Muscle of leg (tissue), 11 donors: ENCODE measurements around the gene SLC35E3. TPM values are rescaled to one million over a fixed set of nuclear protein-coding genes. Genes with fewer than 3 reads are reported as not detected.
"Not testable (repeated sequence)": the region's sequence is repeated elsewhere in the genome, so short reads cannot be mapped to it uniquely, and the experiment has no call there.

ENCODE experiments used
- DNase-seq: peaks from one replicate; pipeline ENCODE4 v3.0.0; 2013
- H3K27ac ChIP-seq: one replicate; pipeline ENCODE4 v1.5.1; 2013; ENCODE audit warnings: mild to moderate bottlenecking, low read length, control low read depth
- H3K27me3 ChIP-seq: one replicate; pipeline ENCODE4 v1.6.1; 2013; ENCODE audit warnings: low read length; ENCODE audit not compliant: control insufficient read depth, insufficient read depth
- H3K36me3 ChIP-seq: one replicate; pipeline ENCODE4 v1.6.1; 2013; ENCODE audit warnings: low read length; ENCODE audit not compliant: control insufficient read depth, insufficient read depth
- H3K4me1 ChIP-seq: one replicate; pipeline ENCODE4 v1.6.1; 2013; ENCODE audit warnings: low read length; ENCODE audit not compliant: control insufficient read depth, insufficient read depth
- H3K4me3 ChIP-seq: one replicate; pipeline ENCODE4 v1.5.1; 2013; ENCODE audit warnings: low read length, control low read depth
- H3K9me3 ChIP-seq: replicated peaks from 2 replicates; pipeline ENCODE4 v1.6.1; 2013; ENCODE audit warnings: low read depth, low read length; ENCODE audit not compliant: control insufficient read depth
- WGBS: methylation state at CpG from one replicate; pipeline ENCODE4 v1.1.5; 2013; ENCODE audit warnings: missing lambda C conversion rate; ENCODE audit not compliant: insufficient coverage; 5-methylcytosine and 5-hydroxymethylcytosine counted together
- polyA plus RNA-seq, 8 donors: library from polyadenylated mRNA; unstranded; fragments of 120-200 nt; gene quantifications; one replicate each; pipeline versions ENCODE4 v1.2.1 to v1.2.3, GENCODE V29; 2013; ENCODE audit warnings: inconsistent platforms in 1 of 8, low replicate concordance in 1 of 8; ENCODE audit not compliant: insufficient read length in 8 of 8, insufficient read depth in 1 of 8
- total RNA-seq: library from RNA; stranded (reverse); fragments of 120-200 nt; gene quantifications from one replicate; pipeline ENCODE4 v1.2.4, GENCODE V29; 2013

Gene SLC35E3
- total and polyA plus RNA-seq, 9 donors, result 11.0 to 24.8 (median 16.6) TPM

DNA sequence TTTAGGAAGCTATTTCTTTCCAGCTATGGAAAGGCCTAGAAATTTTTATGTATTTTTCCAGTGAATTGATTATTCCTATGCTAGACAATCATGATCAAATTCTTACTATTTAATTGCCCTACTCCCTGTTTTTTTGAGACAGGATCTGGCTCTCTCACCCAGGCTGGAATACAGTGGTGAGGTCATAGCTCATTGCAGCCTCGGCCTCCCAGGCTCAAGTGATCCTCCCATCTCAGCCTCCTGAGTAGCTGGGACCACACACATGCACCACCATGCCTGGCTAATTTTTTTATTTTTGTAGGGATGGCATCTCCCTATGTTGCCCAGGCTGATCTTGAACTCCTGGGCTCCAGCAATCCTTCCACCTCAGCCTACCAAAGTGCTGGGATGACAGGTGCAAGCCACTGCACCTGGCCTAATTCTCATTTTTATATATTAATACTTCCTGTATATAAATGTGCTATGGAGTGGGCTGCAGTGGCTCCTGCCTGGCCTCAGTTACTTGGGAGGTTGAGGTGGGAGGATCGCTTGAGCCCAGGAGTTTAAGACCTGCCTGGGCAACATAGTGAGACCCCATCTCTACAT lies 46.0 kb downstream of the SLC35E3 start:
- no CpG with 5 or more reads among the region's 2 CpGs for WGBS
- Histone ChIP-seq H3K27me3 (no peaks in the 10 kb centered on the region), H3K4me3 (no peak overlapping the region), H3K27ac (no peak overlapping the region), H3K9me3 (no peaks in the 10 kb centered on the region), H3K4me1 (no peaks in the 10 kb centered on the region), H3K36me3 (no peaks in the 10 kb centered on the region)
- no peak for DNase-seq

DNA sequence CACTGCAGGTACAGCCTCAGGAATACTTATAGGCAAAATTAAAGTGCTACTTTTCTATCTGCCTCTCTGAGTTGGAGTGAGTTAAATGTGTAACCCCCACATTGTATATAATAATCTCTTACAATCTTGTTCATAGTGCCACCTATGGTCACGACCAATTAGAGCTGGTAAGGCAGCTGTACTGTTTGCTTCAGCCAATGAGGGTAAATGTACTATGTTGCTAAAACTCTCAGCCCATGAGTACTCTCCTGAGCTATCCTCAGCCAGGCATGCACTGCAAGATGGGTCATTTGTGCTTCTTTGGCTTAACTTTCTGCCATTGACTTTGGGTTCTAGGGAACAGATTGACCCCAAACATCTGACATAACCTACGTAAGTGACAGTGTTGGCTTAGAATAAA lies 47.0 kb downstream of the SLC35E3 start:
- no peak for DNase-seq

DNA sequence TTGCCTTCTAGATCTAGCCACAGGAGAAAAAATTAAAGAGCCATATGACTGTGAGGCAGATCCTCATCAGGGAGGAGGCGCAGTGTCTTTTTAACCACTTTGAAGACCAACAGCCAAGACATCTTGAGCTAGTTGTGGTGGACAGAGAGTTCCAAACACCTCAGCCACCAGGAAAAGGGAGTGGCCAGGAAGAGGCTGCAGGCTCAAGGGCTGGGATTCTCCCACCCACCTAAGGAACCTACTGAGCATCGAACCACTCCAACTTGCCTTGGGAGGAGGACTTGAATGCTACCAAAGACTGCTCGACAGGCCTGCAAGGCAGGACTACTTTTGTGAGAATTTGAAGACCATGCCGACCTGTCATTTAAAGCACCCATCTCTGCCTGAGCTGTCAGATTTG lies 47.5 kb downstream of the SLC35E3 start:
- Histone ChIP-seq H3K4me3 (no peak overlapping the region), H3K36me3 (no peaks in the 10 kb centered on the region), H3K27me3 (no peaks in the 10 kb centered on the region), H3K9me3 (no peaks in the 10 kb centered on the region), H3K4me1 (no peaks in the 10 kb centered on the region), H3K27ac (no peak overlapping the region)
- no peak for DNase-seq
- WGBS, result 83% methylated on average over 1 of the region's 4 CpGs

More for the DNA sequence above, 47.0 kb downstream of the SLC35E3 start:
- no peaks in the 10 kb centered on the region for H3K4me1 ChIP-seq
- no peak overlapping the region for H3K27ac ChIP-seq
- no peaks in the 10 kb centered on the region for H3K36me3 ChIP-seq
- no peaks in the 10 kb centered on the region for H3K27me3 ChIP-seq
- no peaks in the 10 kb centered on the region for H3K9me3 ChIP-seq
- WGBS, result no CpG with 5 or more reads among the region's 2 CpGs
- no peak overlapping the region for H3K4me3 ChIP-seq

DNA sequence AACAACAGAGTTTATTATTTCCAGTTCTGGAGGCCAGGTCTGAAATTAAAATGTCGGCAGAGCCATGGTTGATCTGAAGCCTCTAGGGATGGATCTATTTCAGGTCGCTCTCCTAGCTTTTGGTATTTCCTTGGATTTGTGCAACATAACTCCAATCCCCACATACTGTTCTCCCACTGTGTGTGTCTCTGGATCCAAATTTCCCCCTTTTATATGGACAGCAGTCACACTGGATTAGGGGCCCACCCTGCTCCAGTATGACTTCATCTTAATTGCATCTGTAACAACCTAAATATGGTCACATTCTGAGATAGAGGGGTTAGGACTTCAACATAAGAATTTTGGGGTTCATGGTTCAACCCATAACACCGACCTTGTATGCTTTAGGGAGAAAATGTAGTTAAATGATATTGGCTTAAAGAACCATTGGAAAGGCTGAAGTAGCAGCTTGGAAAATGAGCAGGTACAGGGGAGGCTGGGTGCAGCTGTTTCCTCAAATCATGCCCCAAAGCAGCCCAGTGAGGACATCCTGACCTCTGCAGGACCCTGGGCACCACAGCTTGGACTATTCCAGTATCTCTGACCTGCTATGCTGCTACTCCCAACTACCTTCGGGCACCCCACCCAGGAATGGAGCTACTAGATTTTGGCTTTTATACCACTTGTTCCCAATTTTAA lies 48.1 kb downstream of the SLC35E3 start:
- no peak overlapping the region for H3K4me3 ChIP-seq

DNA sequence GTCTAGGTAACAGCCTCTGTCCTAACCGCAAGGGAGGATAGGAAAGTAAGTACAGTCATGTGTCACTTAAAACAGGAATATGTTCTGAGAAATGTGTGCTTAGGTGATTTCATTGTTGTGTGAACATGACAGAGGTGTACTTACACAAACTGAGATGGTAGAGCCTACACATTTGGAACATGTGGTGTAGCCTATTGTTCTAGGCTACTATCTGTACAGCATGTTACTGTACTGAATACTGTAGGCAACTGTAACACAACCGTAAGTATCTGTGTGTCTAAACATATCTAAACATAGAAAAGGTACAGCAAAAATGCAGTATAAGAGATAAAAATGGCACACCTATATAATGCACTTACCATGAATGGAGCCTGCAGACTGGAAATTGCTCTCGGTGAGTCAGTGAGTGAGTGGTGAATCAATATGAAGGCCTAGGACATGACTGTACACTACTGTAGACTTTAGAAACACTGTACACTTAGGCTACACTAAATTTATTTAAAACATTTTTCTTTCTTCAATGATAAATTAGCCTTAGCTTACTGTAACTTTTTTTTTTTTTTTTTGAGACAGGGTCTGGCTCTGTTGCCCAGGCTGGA lies 48.8 kb downstream of the SLC35E3 start:
- H3K9me3 ChIP-seq, result no peaks in the 10 kb centered on the region
- H3K4me1 ChIP-seq, result no peaks in the 10 kb centered on the region
- no peak overlapping the region for H3K4me3 ChIP-seq
- no CpG with 5 or more reads among the region's 3 CpGs for WGBS
- H3K27ac ChIP-seq, result no peak overlapping the region
- no peaks in the 10 kb centered on the region for H3K27me3 ChIP-seq
- no peaks in the 10 kb centered on the region for H3K36me3 ChIP-seq
- no peak for DNase-seq

More for the DNA sequence above, 48.1 kb downstream of the SLC35E3 start:
- DNase-seq, result no peak
- Histone ChIP-seq H3K27ac (no peak overlapping the region), H3K4me1 (no peaks in the 10 kb centered on the region), H3K27me3 (no peaks in the 10 kb centered on the region), H3K36me3 (no peaks in the 10 kb centered on the region), H3K9me3 (no peaks in the 10 kb centered on the region)
- WGBS, result 46% methylated on average over 3 of the region's 4 CpGs

DNA sequence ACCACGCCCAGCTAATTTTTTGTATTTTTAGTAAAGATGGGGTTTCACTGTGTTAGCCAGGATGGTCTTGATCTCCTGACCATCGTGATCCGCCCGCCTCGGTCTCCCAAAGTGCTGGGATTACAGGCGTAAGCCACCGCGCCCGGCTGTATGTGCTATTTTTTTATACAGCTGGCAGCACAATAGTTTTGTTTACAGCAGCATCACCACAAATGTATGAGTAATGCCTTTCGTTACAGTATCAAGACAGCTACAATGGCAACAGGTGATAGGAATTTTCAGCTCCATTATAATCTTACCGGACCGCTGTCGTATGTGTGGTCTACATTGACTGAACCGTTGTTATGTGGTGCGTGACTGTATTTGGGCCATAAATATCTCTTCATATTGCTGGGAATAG lies 50.4 kb downstream of the SLC35E3 start:
- Histone ChIP-seq H3K27me3 (no peaks in the 10 kb centered on the region), H3K9me3 (no peaks in the 10 kb centered on the region), H3K4me1 (no peaks in the 10 kb centered on the region), H3K4me3 (no peak overlapping the region), H3K27ac (no peak overlapping the region), H3K36me3 (no peaks in the 10 kb centered on the region)
- DNase-seq, result no peak
- 97% methylated on average over 4 of the region's 15 CpGs for WGBS

DNA sequence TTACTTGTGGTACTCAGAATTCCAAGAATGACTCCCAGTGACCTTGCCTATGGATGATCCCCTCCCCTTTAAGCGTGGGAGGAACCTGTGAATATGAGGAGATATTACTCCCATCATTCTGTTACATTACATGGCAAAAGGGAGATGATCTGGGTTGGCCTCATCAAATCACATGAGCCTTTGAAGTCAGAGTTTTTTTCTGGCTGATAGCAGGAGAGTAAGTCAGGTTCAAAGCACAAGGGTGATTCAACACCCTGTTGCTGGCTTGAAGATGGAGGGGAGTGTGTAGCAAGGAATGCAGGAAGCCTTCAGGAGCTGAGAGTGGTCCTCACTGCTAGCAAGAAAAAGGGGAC lies 52.9 kb downstream of the SLC35E3 start:
- DNase-seq, result no peak
- Histone ChIP-seq H3K27me3 (no peaks in the 10 kb centered on the region), H3K36me3 (no peaks in the 10 kb centered on the region), H3K9me3 (no peaks in the 10 kb centered on the region), H3K4me1 (no peaks in the 10 kb centered on the region), H3K4me3 (no peak overlapping the region), H3K27ac (no peak overlapping the region)
- WGBS, result no CpG with 5 or more reads among the region's 1 CpG

DNA sequence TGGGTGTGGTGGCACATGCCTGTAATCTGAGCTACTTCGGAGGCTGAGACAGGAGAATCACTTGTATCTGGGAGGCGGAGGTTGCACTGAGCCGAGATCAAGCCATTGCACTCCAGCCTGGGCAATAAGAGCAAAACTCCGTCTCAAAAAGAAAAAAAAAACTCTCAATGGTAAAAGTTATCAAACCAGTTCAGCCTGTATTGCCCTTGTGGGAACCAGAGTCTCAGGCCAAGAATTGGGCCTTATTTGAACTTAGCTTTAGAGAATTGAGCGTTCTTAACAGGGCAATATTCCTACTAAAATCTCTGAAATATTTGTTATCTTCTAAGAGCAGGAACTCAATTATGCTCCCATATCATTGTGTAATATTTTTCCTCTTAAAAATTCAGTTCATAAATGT lies 54.3 kb downstream of the SLC35E3 start:
- no peaks in the 10 kb centered on the region for H3K27me3 ChIP-seq
- no peak overlapping the region for H3K4me3 ChIP-seq
- no peak for DNase-seq
- 92% methylated on average over 3 of the region's 5 CpGs for WGBS
- H3K9me3 ChIP-seq, result no peaks in the 10 kb centered on the region
- no peaks in the 10 kb centered on the region for H3K36me3 ChIP-seq
- no peaks in the 10 kb centered on the region for H3K4me1 ChIP-seq
- no peak overlapping the region for H3K27ac ChIP-seq

DNA sequence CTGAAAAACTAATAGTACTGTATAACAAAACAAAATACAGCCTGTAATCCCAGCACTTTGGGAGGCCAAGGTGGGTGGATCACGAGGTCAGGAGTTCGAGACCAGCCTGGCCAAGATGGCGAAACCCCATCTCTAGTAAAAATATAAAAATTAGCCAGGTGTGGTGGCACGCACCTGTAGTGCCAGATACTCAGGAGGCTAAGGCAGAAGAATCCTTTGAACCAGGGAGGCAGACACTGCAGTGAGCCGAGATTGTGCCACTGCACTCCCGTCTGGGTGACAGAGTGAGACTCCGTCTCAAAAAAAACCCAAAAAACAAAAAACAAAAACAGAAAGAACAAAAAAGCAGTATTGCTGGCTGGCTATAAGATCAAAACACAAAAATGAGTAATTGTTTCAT lies 55.1 kb downstream of the SLC35E3 start:
- not testable (repeated sequence) for H3K27ac ChIP-seq, H3K9me3 ChIP-seq, H3K4me3 ChIP-seq, H3K27me3 ChIP-seq, DNase-seq, H3K4me1 ChIP-seq, H3K36me3 ChIP-seq
- no CpG with 5 or more reads among the region's 7 CpGs for WGBS

DNA sequence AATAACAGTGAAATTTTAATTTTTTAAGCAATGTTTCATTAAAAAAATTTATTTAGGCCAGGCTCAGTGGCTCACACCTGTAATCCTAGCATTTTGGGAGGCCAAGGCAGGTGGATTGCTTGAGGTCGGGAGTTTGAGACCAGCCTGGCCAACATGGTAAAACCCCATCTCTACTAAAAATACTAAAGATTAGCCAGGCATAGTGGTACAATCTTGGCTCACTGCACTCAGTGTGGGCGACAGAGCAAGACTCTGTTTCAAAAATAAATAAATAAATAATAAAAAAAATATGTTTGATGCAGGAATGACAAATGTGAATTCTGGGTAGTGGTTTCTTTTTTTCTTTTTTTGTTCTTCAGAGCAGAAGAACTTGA lies 56.4 kb downstream of the SLC35E3 start:
- not testable (repeated sequence) for H3K9me3 ChIP-seq, H3K4me3 ChIP-seq, H3K4me1 ChIP-seq, H3K27me3 ChIP-seq, H3K36me3 ChIP-seq, DNase-seq, H3K27ac ChIP-seq
- no CpG with 5 or more reads among the region's 2 CpGs for WGBS
